Fibroblast of villous mesenchyme (primary cell): ENCODE data around the gene PAXIP1. TPM values are rescaled to one million over a fixed set of nuclear protein-coding genes. Genes with fewer than 3 reads are reported as not detected.
"Not testable (repeated sequence)": the region's sequence is repeated elsewhere in the genome, so short reads cannot be mapped to it uniquely, and the experiment has no call there.

Experiments
- DNase-seq: peaks from one replicate; pipeline ENCODE4 v3.0.0-alpha.2; 2010; ENCODE audit warnings: low read depth
- H3K4me3 ChIP-seq: 2 replicates; pipeline ENCODE4 v1.5.1; 2011; ENCODE audit warnings: low read depth, mild to moderate bottlenecking, low read length
- total RNA-seq: library from RNA; depleted of rRNA; stranded (reverse); fragments of >200 nt; gene quantifications from 2 replicates; pipeline ENCODE4 v1.2.3, GENCODE V29; 2012
- TF ChIP-seq, protein P1 (sequence below): IDR thresholded peaks from 2 replicates; pipeline ENCODE4 v1.5.1; 2012; ENCODE audit warnings: low read depth, mild to moderate bottlenecking, low read length; ENCODE audit not compliant: insufficient read depth

The PAXIP1 gene
- total RNA-seq, 1 donor = 10.4 TPM

- DNase-seq = no peak
- TF ChIP-seq, protein P1, sequence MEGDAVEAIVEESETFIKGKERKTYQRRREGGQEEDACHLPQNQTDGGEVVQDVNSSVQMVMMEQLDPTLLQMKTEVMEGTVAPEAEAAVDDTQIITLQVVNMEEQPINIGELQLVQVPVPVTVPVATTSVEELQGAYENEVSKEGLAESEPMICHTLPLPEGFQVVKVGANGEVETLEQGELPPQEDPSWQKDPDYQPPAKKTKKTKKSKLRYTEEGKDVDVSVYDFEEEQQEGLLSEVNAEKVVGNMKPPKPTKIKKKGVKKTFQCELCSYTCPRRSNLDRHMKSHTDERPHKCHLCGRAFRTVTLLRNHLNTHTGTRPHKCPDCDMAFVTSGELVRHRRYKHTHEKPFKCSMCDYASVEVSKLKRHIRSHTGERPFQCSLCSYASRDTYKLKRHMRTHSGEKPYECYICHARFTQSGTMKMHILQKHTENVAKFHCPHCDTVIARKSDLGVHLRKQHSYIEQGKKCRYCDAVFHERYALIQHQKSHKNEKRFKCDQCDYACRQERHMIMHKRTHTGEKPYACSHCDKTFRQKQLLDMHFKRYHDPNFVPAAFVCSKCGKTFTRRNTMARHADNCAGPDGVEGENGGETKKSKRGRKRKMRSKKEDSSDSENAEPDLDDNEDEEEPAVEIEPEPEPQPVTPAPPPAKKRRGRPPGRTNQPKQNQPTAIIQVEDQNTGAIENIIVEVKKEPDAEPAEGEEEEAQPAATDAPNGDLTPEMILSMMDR = no peak
- H3K4me3 ChIP-seq = no peak overlapping the region
These were observed 71.0 kb downstream of the PAXIP1 start for GRCh38 chr7:154931906-154932305.

DNA sequence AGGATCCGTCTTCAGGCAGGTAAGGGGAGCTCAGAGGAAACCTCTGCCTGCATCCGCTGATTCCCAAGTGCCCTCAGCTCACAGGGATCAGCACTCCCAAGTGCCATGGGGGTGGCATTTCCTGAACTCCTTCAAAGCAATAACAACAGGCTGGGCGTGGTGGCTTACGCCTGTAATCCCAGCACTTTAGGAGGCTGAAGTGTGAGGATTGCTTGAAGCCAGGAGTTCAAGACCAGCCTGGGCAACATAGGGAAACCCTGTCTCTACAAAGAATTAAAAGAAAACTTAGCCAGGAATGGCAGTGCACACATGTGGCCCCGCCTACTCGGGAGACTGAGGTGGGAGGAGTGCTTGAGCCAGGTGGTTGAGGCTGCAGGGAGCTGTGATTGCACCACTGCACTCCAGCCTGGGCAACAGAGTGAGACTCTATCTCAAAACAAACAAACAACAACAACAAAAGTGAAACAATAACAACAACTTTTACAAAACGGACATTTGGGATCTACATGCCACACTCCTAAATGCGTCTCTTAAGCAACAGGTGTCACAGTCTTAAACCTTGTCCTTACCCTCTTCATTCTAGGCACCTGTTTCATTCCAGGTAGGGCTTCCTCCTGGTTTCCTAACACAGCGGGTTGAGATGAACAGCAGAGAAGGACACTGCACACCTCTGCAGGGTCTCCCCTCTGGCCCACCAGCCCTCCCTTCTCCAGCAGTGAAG lies 73.8 kb downstream of the PAXIP1 start:
- H3K4me3 ChIP-seq = peak overlapping the region; percentile 70
- no peak for DNase-seq
- TF ChIP-seq, protein P1 = no peak

GRCh38 chr7:154928136-154929005 lies 74.6 kb downstream of the PAXIP1 start:
- TF ChIP-seq, protein P1 = no peak
- peak; percentile 98 for DNase-seq
- H3K4me3 ChIP-seq = peak overlapping the region; percentile 70

DNA sequence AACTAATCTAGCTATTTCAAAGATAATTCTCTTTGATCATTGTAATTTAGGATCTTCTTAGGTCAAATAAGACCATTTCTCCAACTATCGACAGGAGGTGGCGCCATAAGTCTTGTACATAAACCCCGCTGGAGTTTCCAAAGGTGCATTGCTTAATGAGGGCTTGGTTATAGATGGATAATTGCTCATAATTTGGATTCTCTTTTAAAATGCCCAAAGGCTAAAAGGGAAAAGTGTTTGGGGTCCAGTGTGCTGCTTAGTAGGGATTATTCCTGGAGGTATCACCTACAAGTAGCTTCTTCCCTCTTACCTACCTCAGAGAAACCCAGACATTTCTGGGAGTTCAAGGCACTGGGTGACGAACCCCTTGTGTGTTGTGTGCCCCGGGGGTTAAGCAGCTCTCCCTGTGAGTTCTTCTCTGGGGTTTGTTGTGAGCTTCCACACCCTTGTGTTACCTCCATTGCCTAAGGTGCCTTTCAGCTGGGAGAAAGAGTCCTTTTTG lies 75.2 kb downstream of the PAXIP1 start:
- peak overlapping the region; percentile 70 for H3K4me3 ChIP-seq
- TF ChIP-seq, protein P1 = peak; percentile 65
- DNase-seq = peak; percentile 94

GRCh38 chr7:154922472-154922871 lies 80.5 kb downstream of the PAXIP1 start:
- not testable (repeated sequence) for H3K4me3 ChIP-seq, DNase-seq

DNA sequence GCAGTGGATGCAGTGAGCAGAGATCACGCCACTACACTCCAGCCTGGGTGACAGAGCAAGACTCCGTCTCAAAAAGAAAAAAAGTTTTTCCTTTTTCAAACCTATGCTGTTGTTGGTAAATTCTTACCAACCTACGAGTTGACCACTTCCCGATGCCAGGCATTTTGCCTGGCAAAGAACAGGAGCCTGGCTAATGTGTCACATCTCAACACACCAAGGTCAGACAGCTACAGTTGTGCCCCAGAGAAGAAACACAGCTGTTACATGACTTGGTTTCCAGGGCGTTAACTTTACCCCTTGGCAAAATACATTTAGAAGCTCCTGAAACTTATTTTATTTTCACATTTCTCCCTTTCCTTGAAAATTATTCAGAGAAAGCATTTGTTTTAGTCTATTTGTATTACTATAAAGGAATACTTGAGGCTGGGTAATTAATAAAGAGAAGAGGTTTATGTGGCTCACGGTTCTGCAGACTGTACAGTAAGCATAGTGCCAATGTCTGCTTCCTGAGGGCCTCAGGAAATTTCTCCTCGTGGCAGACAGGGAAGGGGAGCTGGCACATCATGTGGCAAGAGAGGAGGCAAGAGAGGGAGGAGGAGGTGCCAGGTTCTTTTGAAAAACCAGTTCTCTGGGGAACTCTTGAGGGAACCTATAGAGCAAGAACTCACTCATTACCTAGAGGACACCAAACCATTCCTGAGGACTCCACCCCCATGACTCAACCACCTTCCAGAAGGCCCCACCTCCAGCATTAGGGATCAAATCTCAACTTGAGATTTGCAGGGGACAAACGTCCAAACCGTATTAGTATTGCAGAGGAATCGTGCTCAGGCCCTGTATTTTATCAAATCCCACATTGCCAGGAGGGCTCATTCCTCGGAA lies 83.3 kb downstream of the PAXIP1 start:
- DNase-seq = no peak
- TF ChIP-seq, protein P1 = no peak
- H3K4me3 ChIP-seq = no peak overlapping the region
